H54 (cell line): ENCODE data around the gene COG2.

Experiments
- DNase-seq: peaks from one replicate; pipeline ENCODE4 v3.0.0; 2011; ENCODE audit warnings: low spot score, mixed read lengths; ENCODE audit not compliant: insufficient read length
- FAIRE-seq: peaks from 3 replicates; lab custom pipeline; 2011; peaks lifted over from hg19 to GRCh38; lab: Jason Lieb, UNC
- POLR2A ChIP-seq: IDR thresholded peaks from 2 replicates; pipeline ENCODE4 v1.6.1; 2011; ENCODE audit warnings: low read depth, mild to moderate bottlenecking, low read length

The COG2 gene

GRCh38 chr1:230679192-230679591 lies 36.9 kb downstream of the COG2 start:
- FAIRE-seq = no peak
- DNase-seq = no peak

GRCh38 chr1:230679825-230680224 lies 37.5 kb downstream of the COG2 start:
- DNase-seq = no peak
- no peak for FAIRE-seq
- no peak for TF ChIP-seq POLR2A

More at GRCh38 chr1:230679192-230679591, 36.9 kb downstream of the COG2 start:
- TF ChIP-seq POLR2A = no peak

DNA sequence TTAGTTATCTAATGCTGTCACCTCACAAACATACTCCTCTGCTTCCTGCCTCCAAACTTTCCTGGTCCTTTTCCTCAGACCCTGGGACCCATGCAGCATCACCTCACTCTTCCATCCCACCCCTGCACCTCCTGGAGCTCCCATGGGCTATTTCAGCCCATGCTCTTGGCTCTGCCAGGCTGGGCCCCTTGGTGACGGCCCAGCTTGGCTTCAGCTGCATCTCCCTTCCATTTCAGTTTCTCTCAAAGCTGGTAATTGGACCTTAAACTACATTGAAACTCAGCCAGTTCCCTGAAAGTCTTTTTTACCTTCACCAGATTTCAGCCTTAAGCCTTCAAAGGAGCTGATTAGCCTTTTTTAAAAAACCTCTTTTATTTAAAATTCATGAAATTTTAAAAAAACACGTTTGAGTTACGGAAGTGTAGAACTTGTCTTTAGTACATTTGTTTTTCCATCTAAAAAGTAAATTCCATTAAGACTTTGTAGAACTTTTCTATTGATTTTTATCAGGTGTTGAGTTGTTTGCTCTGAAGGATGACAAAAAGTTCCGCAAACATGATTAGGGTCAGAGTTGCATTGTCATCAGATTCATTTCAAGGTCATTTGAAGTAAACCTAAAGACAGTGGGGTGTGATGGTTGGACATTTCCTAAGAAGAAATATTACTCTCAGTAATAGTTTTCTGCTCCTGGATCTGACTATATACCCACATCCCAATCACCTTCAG lies 38.2 kb downstream of the COG2 start:
- FAIRE-seq (no peak), DNase-seq (no peak)
- TF ChIP-seq POLR2A = no peak

- FAIRE-seq = peak; percentile 96
- TF ChIP-seq POLR2A = no peak
- DNase-seq = peak; percentile 51
These were observed 39.3 kb downstream of the COG2 start for GRCh38 chr1:230681599-230681998.

DNA sequence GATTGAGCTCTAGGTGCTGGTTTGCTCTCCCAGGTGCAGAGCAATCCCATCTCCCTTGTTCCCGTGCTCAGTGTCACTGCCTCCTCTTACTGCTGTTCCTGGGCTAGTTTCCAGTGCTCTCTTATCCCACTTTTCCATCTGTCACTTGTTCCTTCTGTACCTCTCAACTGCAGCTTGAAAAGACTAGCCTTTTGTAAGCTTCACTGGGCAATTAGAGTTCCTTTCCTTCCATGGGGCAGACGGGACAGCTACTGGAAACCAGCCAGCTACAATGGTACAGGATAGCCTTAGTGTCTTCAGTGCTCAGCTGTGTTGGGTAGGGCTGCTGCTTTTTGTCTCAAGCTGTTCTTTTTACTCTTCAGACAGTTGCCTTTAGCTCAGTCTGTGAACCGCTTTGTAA lies 40.0 kb downstream of the COG2 start:
- FAIRE-seq = no peak

DNA sequence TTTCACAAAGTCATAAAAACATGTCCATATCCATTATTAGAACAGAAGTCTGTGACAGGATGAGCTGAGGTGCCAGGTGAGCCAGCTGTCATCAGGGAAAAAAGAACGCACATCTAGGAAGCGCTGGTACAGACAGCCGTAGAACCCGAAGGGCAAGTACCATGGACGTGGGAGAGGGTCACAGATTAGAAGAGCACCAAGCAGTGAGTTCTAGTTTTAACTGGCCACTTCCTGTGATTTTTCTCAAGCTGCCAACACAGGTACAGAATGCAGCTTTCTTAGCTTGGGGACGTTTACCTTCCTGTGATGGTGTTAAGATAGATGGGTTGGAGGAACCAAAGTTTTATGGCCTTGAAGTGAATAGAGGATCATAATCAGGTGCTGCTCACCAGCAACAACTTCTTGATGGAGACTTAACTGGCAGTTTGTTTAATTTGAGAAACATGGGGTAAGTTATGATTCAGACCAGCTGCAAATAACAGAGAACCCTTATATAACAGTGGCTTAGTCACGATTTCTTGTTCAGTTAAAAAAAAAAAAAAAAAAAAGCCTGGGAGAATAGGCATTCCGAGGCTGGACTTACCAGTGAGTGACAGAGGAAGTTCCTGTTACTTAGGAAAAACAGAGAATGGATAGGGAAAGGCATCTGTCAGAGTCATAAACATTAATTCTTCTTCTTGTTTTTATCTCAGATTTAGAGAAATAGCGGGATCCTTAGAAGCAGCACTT lies 40.8 kb downstream of the COG2 start:
- no peak for FAIRE-seq
- DNase-seq = no peak
- TF ChIP-seq POLR2A = no peak

More for the DNA sequence above, 40.0 kb downstream of the COG2 start:
- TF ChIP-seq POLR2A = no peak
- no peak for DNase-seq

GRCh38 chr1:230684146-230684545 lies 41.9 kb downstream of the COG2 start:
- TF ChIP-seq POLR2A = no peak
- FAIRE-seq (no peak), DNase-seq (no peak)

DNA sequence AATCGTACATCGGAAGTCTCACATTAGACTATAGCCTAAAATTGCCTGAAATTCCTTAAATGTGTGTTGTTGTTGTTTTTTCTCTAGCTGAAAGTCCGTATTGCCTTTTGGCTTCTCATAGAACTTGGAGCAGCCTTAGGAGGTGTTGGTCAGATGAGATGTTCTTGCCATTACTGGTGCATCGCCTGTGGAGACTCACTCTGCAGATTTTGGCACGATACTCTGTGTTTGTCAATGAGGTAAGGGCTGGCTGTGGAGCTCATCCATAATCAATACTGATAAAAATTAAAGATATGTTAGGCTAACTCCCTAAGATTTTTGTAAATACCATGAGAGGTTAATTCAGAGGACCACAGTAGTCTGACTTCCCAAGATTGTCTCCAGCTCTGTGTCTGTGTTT lies 42.7 kb downstream of the COG2 start:
- FAIRE-seq (no peak), DNase-seq (no peak)
- TF ChIP-seq POLR2A = no peak

DNA sequence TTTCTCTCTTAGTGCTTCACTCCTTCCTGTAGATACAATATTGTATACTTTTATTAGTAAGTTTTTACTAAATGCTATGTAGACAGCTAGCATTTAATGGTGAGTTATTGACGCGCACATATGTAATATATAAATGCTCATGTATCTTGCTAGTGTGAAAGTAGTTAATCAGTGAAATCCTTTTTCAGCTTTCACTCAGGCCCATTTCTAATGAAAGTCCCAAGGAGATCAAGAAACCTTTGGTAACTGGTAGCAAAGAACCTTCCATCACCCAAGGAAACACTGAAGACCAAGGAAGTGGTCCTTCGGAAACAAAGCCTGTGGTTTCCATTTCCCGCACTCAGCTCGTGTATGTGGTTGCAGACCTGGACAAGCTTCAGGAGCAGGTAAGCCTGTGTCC lies 44.5 kb downstream of the COG2 start:
- FAIRE-seq (no peak), DNase-seq (no peak)
- TF ChIP-seq POLR2A = no peak

DNA sequence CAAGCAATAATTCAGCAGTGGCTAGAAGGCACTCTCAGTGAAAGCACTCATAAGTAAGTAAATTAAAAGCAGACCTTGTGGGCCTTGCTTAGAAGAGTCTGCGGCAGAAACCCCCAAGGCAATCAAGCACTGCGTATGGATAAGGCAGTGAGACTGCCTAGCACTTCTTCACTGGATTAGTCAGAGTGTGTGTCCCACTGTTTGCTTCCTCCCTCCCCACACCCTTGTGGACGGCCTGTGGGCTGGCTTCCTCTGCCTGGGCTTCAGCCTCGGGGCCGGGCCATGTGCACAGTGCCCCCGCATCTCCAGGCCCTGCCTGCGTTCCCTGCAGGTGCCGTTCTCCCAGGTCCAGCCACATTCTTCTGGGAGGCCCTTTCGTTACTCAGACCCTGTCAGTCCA lies 47.8 kb downstream of the COG2 start:
- DNase-seq = no peak
- TF ChIP-seq POLR2A = no peak
- FAIRE-seq = no peak

GRCh38 chr1:230691615-230692014 lies 49.3 kb downstream of the COG2 start:
- FAIRE-seq (no peak), DNase-seq (no peak)
- no peak for TF ChIP-seq POLR2A

DNA sequence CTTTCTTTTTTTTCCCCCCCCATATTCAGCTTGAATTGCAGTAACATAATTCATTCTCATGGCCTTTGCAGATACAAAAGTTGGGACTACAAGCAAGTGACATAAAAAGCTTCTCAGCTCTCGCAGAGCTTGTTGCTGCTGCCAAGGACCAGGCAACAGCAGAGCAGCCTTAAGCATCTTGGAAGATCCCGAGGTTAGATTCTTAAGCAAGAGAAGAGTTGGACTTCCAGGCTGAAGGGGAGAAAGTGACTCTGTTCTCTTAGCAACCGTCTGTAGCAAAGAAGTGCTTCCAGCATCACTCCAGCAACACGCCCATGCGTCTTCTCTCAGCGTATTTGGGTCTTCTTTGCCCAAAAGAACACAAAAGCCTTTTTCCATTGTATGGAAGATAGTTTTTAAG lies 50.9 kb downstream of the COG2 start:
- FAIRE-seq (no peak), DNase-seq (no peak)
- no peak for TF ChIP-seq POLR2A

DNA sequence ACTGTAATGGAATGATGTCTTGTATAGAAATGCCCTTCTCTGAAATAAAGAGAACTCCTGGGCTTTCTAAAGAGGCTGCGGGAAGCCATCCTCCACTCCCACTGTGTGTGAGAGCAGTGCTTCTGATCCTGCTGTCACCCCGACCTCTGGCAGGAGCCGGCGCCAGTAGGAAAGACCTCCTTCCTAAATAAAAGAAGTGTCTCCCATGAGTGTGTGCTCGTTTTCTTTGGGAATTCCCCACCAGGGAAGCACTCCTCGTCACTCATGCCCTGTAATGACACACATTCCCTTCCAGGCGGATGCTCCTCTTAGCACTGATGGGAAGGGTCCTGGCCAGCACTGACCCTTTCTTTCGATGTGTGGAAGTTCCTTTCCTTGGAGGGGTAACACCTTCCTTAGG lies 51.5 kb downstream of the COG2 start:
- DNase-seq = no peak
- no peak for TF ChIP-seq POLR2A
- no peak for FAIRE-seq

DNA sequence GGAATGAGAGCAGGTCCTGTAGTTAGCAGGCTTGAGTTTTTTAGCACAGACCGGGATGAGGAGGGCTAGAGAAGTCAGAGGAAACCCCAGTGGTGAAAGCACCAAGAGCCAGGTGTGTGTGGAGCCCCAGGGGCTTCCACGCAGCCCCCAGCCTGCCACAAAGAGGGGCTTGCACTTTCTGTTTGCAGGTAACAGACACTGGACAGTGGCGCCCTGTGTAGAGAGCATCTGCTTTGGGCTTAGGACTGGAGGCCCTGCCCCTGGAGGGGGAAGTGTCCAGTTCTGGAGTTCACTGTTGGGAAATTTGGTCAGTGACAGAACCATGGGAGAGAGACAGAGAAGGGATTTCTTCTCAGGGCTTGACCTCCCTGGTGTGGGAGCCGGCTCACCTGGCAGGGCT lies 52.2 kb downstream of the COG2 start:
- no peak for DNase-seq
- TF ChIP-seq POLR2A = no peak
- FAIRE-seq = no peak

- no peak for FAIRE-seq
- TF ChIP-seq POLR2A = no peak
- DNase-seq = no peak
These were observed 52.7 kb downstream of the COG2 start for GRCh38 chr1:230694991-230695390.

- DNase-seq (no peak), FAIRE-seq (no peak)
- TF ChIP-seq POLR2A = no peak
These were observed 53.9 kb downstream of the COG2 start for GRCh38 chr1:230696218-230696617.
